ENCODE results near the gene TMEM203. TPM values are rescaled to one million over a fixed set of nuclear protein-coding genes. Genes with fewer than 3 reads are reported as not detected.

The TMEM203 gene
- total and polyA plus RNA-seq, 2 of the 13 experiments (the other 11 are each of a cell fraction or from before 2014, with no cell fraction given) = 23.4 to 36.7 TPM

DNA sequence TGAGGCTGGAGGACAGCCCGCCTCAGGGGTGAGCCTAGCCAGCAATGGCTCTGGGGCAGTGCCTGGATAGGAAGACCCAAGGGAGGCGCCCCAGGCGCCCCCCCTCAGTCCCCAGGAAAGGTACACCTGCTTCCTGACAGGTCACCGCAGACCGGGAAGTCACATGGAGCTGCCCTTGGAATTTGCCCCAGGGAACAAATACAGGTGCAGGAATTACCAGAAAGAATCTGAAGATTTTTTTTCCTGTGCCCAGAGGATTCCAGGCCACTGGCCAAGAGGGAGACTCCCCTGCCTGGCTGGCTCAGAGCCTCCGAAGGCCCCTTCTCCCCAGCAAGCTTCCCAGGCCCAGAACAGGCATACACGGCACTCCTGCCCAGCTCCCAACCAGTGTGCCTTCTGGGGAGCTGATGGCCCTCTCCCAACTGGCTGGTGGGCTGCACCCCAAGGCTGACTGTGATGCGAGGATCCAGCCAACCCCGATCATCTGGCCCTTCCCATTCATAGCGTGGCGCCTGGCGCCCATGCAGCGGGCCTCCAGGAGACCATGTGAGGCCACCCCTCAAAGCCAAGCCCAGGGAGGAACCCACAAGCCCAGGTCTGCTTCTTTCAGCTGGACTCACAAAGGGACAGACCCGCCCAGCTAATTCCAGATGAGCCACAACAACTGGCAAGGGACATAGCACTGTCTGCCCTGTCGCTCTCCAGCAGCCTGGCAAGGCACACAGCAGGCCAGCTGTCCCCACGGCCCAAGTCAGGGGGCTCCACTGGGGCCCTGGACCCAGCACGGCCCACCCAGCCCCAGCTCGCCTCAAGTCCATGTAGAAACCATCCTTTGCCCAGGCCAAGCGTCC is 7.2 kb downstream of the TMEM203 start (continued):
- 0 out of 2 replicates have a peak, but pooled peaks have one; percentile 11 for TF ChIP-seq ZNF274 (CRISPR knock-in tag; IDR thresholded peaks at IDR 0.05)
- no peak for TF ChIP-seq ZNF749 (CRISPR knock-in tag; IDR thresholded peaks at IDR 0.05; ENCODE audit: borderline replicate concordance)
- TF ChIP-seq, protein P1, sequence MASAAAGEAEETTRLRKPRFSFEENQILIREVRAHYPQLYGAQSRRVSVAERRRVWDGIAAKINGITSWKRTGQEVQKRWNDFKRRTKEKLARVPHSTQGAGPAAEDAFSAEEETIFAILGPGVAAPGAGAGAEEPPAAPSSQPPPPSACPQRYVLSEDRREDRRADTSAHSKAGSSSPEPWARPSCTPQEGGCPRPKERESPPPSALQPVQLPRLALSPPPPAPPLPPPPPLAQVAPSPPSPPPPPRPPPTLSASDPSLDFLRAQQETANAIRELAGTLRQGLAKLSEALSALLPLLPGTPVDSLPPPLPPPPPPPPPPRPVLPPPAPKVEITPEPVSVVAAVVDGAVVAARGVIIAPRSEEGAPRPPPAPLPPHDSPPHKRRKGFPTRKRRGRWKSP (CRISPR knock-in tag; IDR thresholded peaks at IDR 0.05) = no peak
- TF ChIP-seq ZZZ3 (CRISPR knock-in tag; IDR thresholded peaks at IDR 0.05; ENCODE audit: borderline replicate concordance) = no peak
- no peak for TF ChIP-seq ZNF296 (CRISPR knock-in tag; conservative IDR thresholded peaks at IDR 0.05)
- TF ChIP-seq ZNF589 (CRISPR knock-in tag; conservative IDR thresholded peaks at IDR 0.05) = no peak
- no peak for TF ChIP-seq BRD4 (CRISPR knock-in tag; IDR thresholded peaks at IDR 0.05)
- no peak for TF ChIP-seq FUBP1 (CRISPR knock-in tag; IDR thresholded peaks at IDR 0.05; ENCODE audit: borderline replicate concordance)
- no peak for TF ChIP-seq ATAD3A (CRISPR knock-in tag; IDR thresholded peaks at IDR 0.05)
- TF ChIP-seq ZNF382 (CRISPR knock-in tag; IDR thresholded peaks at IDR 0.05; ENCODE audit: borderline replicate concordance) = no peak
- peak in 1 of 2 experiments; percentile 52; a peak in 1 of 4 replicates for TF ChIP-seq EP300 (IDR thresholded peaks at IDR 0.05; ENCODE audit: low read depth in 2 of 2, low read length in 2 of 2)
- peak; percentile 21; the same call in 1 of the 2 replicates for TF ChIP-seq EP300 (CRISPR knock-in tag; IDR thresholded peaks at IDR 0.05; ENCODE audit: borderline replicate concordance)
- TF ChIP-seq MIER3 (CRISPR knock-in tag; IDR thresholded peaks at IDR 0.05; ENCODE audit: borderline replicate concordance) = no peak
- no peak for TF ChIP-seq GLI4 (CRISPR knock-in tag; IDR thresholded peaks at IDR 0.05; ENCODE audit: borderline replicate concordance)
- TF ChIP-seq HNRNPUL1 (IDR thresholded peaks at IDR 0.05; ENCODE audit: low read depth, low read length) = no peak
- no peak; the same call in 1 of the 2 replicates for TF ChIP-seq ZFX (CRISPR knock-in tag; IDR thresholded peaks at IDR 0.05; ENCODE audit: low read depth)
- TF ChIP-seq, protein P2, sequence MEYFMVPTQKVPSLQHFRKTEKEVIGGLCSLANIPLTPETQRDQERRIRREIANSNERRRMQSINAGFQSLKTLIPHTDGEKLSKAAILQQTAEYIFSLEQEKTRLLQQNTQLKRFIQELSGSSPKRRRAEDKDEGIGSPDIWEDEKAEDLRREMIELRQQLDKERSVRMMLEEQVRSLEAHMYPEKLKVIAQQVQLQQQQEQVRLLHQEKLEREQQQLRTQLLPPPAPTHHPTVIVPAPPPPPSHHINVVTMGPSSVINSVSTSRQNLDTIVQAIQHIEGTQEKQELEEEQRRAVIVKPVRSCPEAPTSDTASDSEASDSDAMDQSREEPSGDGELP (IDR thresholded peaks at IDR 0.05; ENCODE audit: borderline replicate concordance, low read depth) = peak; percentile 44; the same call in 1 of the 2 replicates
- TF ChIP-seq ZBTB38 (CRISPR knock-in tag; IDR thresholded peaks at IDR 0.05) = no peak
- no peak for TF ChIP-seq AKAP8 (CRISPR knock-in tag; IDR thresholded peaks at IDR 0.05)
- TF ChIP-seq, protein P3, sequence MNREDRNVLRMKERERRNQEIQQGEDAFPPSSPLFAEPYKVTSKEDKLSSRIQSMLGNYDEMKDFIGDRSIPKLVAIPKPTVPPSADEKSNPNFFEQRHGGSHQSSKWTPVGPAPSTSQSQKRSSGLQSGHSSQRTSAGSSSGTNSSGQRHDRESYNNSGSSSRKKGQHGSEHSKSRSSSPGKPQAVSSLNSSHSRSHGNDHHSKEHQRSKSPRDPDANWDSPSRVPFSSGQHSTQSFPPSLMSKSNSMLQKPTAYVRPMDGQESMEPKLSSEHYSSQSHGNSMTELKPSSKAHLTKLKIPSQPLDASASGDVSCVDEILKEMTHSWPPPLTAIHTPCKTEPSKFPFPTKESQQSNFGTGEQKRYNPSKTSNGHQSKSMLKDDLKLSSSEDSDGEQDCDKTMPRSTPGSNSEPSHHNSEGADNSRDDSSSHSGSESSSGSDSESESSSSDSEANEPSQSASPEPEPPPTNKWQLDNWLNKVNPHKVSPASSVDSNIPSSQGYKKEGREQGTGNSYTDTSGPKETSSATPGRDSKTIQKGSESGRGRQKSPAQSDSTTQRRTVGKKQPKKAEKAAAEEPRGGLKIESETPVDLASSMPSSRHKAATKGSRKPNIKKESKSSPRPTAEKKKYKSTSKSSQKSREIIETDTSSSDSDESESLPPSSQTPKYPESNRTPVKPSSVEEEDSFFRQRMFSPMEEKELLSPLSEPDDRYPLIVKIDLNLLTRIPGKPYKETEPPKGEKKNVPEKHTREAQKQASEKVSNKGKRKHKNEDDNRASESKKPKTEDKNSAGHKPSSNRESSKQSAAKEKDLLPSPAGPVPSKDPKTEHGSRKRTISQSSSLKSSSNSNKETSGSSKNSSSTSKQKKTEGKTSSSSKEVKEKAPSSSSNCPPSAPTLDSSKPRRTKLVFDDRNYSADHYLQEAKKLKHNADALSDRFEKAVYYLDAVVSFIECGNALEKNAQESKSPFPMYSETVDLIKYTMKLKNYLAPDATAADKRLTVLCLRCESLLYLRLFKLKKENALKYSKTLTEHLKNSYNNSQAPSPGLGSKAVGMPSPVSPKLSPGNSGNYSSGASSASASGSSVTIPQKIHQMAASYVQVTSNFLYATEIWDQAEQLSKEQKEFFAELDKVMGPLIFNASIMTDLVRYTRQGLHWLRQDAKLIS (CRISPR knock-in tag; IDR thresholded peaks at IDR 0.05) = 0 out of 2 replicates have a peak, but pooled peaks have one; percentile 79
- TF ChIP-seq REPIN1 (CRISPR knock-in tag; IDR thresholded peaks at IDR 0.05; ENCODE audit: borderline replicate concordance, low read depth) = no peak
- no peak for TF ChIP-seq GTF2F1 (IDR thresholded peaks at IDR 0.05; ENCODE audit: low read length)
